Prostate gland (tissue), 2 donors: ENCODE data around the gene TXNRD2.

Experiments used
- POLR2A ChIP-seq: fragments of 450-650 bp; IDR thresholded peaks from one replicate; pipeline ENCODE4 v1.6.1; 2016; ENCODE audit warnings: antibody characterized with exemption, mild to moderate bottlenecking
- TF ChIP-seq, protein P1 (sequence below), 4 experiments: fragments of 200-600 bp in 2 of 4; fragments of 450-650 bp in 2 of 4; sonication (generic) in 2 of 4; IDR thresholded peaks; 1 replicate in 3 of 4; 2 replicates in 1 of 4; pipeline ENCODE4 v1.5.1; 2016 to 2019; ENCODE audit warnings: antibody characterized with exemption in 4 of 4, mild to moderate bottlenecking in 2 of 4, moderate library complexity in 2 of 4

- TF ChIP-seq, protein P1, sequence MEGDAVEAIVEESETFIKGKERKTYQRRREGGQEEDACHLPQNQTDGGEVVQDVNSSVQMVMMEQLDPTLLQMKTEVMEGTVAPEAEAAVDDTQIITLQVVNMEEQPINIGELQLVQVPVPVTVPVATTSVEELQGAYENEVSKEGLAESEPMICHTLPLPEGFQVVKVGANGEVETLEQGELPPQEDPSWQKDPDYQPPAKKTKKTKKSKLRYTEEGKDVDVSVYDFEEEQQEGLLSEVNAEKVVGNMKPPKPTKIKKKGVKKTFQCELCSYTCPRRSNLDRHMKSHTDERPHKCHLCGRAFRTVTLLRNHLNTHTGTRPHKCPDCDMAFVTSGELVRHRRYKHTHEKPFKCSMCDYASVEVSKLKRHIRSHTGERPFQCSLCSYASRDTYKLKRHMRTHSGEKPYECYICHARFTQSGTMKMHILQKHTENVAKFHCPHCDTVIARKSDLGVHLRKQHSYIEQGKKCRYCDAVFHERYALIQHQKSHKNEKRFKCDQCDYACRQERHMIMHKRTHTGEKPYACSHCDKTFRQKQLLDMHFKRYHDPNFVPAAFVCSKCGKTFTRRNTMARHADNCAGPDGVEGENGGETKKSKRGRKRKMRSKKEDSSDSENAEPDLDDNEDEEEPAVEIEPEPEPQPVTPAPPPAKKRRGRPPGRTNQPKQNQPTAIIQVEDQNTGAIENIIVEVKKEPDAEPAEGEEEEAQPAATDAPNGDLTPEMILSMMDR (IDR thresholded peaks at IDR 0.05) = no peak
- no peak for TF ChIP-seq POLR2A
These were observed 57.3 kb downstream of the TXNRD2 start for GRCh38 chr22:19884161-19884953.
